ENCODE results near the gene ATP8A2. TPM values are rescaled to one million over a fixed set of nuclear protein-coding genes. Genes with fewer than 3 reads are reported as not detected.

Gene ATP8A2
- total RNA-seq, 1 experiment from 2014 or later, result not detected

GRCh38 chr13:25616674-25617073 lies 244.9 kb downstream of the ATP8A2 start:
- Histone ChIP-seq H3K36me3 (ENCODE audit: control insufficient read depth, insufficient read depth, low read length) (no peaks in the 10 kb centered on the region), H3K9me3 (ENCODE audit: control insufficient read depth, insufficient read depth, low read depth, low read length) (no peaks in the 10 kb centered on the region), H3K27me3 (ENCODE audit: control insufficient read depth, insufficient read depth, low read length) (peaks cover 7% of the 10 kb centered on the region), H3K4me1 (ENCODE audit: control insufficient read depth, insufficient read depth, low read length) (no peaks in the 10 kb centered on the region), H3K27ac (ENCODE audit: low read length) (no peak overlapping the region), H3K4me3 (ENCODE audit: low read depth in 2 of 2, low read length in 2 of 2) (no peak overlapping the region)
- ATAC-seq, result no peak
- ChIA-PET CTCF (no interaction called here), POLR2A (no interaction called here)
- intact Hi-C loops (cut with micrococcal nuclease; ENCODE audit: unreplicated experiment) (no loop called here), in situ Hi-C loops (cut with HindIII; ENCODE audit: low pct_unique_long_range_greater_than_20kb, low sequenced_read_pairs) (no loop called here)
- no TSS peak for BruUV-seq (replicated peaks)
- DNase-seq (ENCODE audit: low read depth, low spot score), result no peak
- TF ChIP-seq CTCF (IDR thresholded peaks at IDR 0.05) (no peak), TCF7L2 (IDR thresholded peaks at IDR 0.05; ENCODE audit: low read depth, low read length) (no peak), POLR2AphosphoS5 (IDR thresholded peaks at IDR 0.05; ENCODE audit: low read depth, low read length) (no peak), REST (IDR thresholded peaks at IDR 0.05; ENCODE audit: insufficient read depth in 1 of 2, low read depth in 2 of 2, low read length in 1 of 2) (no peak), SIN3A (IDR thresholded peaks at IDR 0.05; ENCODE audit: borderline replicate concordance, insufficient read depth, low read depth, low read length) (no peak)

GRCh38 chr13:25619897-25620296 lies 248.1 kb downstream of the ATP8A2 start:
- H3K4me3 ChIP-seq (ENCODE audit: low read depth in 2 of 2, low read length in 2 of 2), result no peak overlapping the region
- H3K27ac ChIP-seq (ENCODE audit: low read length), result no peak overlapping the region
- peaks cover 7% of the 10 kb centered on the region for H3K27me3 ChIP-seq (ENCODE audit: control insufficient read depth, insufficient read depth, low read length)
- no peak for TF ChIP-seq CTCF (IDR thresholded peaks at IDR 0.05)
- TF ChIP-seq SIN3A (IDR thresholded peaks at IDR 0.05; ENCODE audit: borderline replicate concordance, insufficient read depth, low read depth, low read length), result no peak
- no peak for TF ChIP-seq POLR2AphosphoS5 (IDR thresholded peaks at IDR 0.05; ENCODE audit: low read depth, low read length)
- in situ Hi-C loops (cut with HindIII; ENCODE audit: low pct_unique_long_range_greater_than_20kb, low sequenced_read_pairs), result no loop called here
- no peaks in the 10 kb centered on the region for H3K9me3 ChIP-seq (ENCODE audit: control insufficient read depth, insufficient read depth, low read depth, low read length)
- POLR2A ChIA-PET, result no interaction called here
- ATAC-seq (no peak), DNase-seq (ENCODE audit: low read depth, low spot score) (no peak)
- H3K36me3 ChIP-seq (ENCODE audit: control insufficient read depth, insufficient read depth, low read length), result no peaks in the 10 kb centered on the region
- no TSS peak for BruUV-seq (replicated peaks)
- H3K4me1 ChIP-seq (ENCODE audit: control insufficient read depth, insufficient read depth, low read length), result no peaks in the 10 kb centered on the region
- CTCF ChIA-PET, result no interaction called here
- intact Hi-C loops (cut with micrococcal nuclease; ENCODE audit: unreplicated experiment), result no loop called here

Measured in Panc1 (cell line).